Mesodermal cell (in vitro differentiated cells): ENCODE results near the gene SLC66A2.

Experiments used
- H3K27ac ChIP-seq: 2 replicates; pipeline ENCODE4 v1.7.0; 2013; ENCODE audit warnings: mild to moderate bottlenecking, low read depth, low read length, moderate library complexity; ENCODE audit not compliant: severe bottlenecking
- H3K36me3 ChIP-seq: 2 replicates; pipeline ENCODE4 v1.7.1; 2013; ENCODE audit warnings: mild to moderate bottlenecking, low read length, moderate library complexity; ENCODE audit not compliant: control insufficient read depth, insufficient read depth
- H3K4me1 ChIP-seq: one replicate; pipeline ENCODE4 v1.7.1; 2013; ENCODE audit warnings: mild to moderate bottlenecking, low read length; ENCODE audit not compliant: insufficient read depth, control insufficient read depth, poor library complexity, severe bottlenecking
- H3K4me3 ChIP-seq: 2 replicates; pipeline ENCODE4 v1.7.0; 2013; ENCODE audit warnings: low read length, control low read depth, mild to moderate bottlenecking; ENCODE audit not compliant: insufficient read depth, poor library complexity, severe bottlenecking; ENCODE audit errors: extremely low read depth
- H3K9me3 ChIP-seq: 2 replicates; pipeline ENCODE4 v1.7.1; 2013; ENCODE audit warnings: mild to moderate bottlenecking, low read length, moderate library complexity; ENCODE audit not compliant: control insufficient read depth
- WGBS, 2 experiments: methylation state at CpG; one replicate each; pipeline ENCODE4 v1.1.5; 2013; ENCODE audit warnings: missing lambda C conversion rate in 2 of 2; ENCODE audit not compliant: insufficient coverage in 2 of 2; 5-methylcytosine and 5-hydroxymethylcytosine counted together

SLC66A2 gene

DNA sequence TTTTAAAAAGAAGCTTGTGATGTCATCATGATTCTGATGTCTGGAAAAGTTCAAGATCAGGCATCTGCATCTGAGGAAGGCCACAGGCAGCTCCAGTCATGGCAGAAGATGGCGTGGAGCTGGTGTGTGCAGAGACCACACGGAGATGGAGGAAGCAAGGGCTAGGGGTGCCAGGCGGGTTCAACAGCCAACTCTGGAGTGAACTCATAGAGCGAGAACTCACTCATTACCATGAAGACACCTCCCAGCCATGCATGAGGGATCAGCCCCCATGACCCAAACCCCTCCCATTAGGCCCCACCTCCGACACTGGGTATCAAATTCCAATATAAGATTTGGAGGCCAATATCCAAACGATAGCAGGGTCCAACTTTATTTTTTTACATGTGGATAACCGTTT, 92.1 kb downstream of the SLC66A2 start:
- Histone ChIP-seq H3K4me1 (no peaks in the 10 kb centered on the region), H3K9me3 (no peaks in the 10 kb centered on the region), H3K27ac (no peak overlapping the region), H3K4me3 (no peak overlapping the region), H3K36me3 (no peaks in the 10 kb centered on the region)
- WGBS, 2 experiments = 82 to 92% methylated on average over 7 of the region's 7 CpGs

DNA sequence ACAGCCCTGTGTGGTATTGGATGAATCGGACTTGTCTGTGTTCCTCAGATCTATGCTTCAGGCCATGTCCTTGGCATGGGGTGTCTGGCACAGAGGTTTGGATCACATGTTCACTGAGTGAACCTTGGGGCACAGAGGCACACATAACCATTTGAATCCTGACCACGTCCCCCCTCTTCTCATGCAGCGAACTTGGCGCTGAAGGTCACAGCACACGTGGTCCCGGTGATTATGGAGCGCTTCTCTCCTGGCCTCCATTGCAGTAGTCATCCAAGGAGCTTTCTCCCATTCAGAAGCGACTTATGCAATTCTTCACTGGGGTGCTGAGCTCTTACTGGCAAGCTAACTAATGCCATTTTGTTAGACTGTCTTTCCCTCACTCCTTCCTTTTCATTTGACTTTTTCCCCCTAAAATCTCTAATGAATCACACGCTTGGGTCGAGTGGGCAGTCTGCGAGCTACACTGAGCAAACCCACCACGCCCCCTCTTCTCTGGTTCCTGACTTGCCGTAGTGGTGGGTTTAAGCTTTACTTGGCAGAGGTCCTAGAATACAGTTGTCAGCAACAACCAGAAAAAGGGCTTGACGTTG, 94.3 kb downstream of the SLC66A2 start:
- Histone ChIP-seq H3K4me3 (no peak overlapping the region), H3K4me1 (peaks cover 5% of the 10 kb centered on the region), H3K36me3 (no peaks in the 10 kb centered on the region), H3K27ac (no peak overlapping the region), H3K9me3 (no peaks in the 10 kb centered on the region)
- 45 to 48% methylated on average over 12 to 13 of the region's 14 CpGs for WGBS, 2 experiments

DNA sequence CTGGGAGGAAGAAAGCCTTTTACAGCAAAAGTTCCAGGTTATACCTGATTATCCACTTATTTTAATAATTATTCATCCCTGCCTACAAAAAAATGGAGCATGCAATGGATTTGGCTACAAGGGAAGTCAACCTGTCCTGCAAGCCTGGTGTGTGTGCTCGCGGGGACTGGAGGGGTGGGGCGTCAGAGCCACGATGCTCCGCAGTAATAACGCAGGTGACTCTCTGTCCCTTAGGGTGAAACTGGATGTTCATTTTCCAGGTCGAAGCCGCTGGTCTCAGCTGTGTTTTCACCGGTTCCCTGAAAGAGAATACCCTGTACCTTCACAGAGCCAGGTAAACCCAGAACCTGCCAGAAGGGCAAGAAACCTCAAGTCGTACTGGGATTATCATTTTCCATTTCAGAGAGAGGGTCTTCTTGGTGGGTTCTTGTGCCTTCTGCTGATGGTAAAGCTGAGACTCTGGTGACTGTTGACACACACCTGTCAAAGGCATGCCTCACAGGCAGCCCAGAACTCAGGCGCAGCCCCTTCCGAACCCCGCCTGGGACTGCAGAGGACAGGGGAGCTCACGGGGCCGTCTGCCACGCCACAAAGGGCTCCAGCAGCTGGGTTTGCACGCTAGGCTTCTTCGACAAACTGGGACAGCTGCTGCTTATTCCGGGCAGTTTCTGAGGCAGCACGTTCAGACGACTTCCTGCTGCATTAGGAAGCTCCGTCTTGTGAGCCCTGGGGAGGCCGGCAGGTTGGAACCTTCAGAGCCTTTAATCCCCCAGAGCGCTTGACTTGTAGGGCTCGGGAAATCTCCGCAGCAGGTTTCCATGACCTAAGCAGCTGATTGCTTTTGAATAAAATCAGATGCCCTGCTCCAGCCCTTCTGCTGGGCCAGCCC, 95.1 kb downstream of the SLC66A2 start:
- 43 to 53% methylated on average over 23 to 26 of the region's 26 CpGs for WGBS, 2 experiments
- Histone ChIP-seq H3K36me3 (no peaks in the 10 kb centered on the region), H3K4me3 (no peak overlapping the region), H3K4me1 (peaks cover 5% of the 10 kb centered on the region), H3K9me3 (no peaks in the 10 kb centered on the region), H3K27ac (no peak overlapping the region)

GRCh38 chr18:79855147-79855933, 96.1 kb downstream of the SLC66A2 start:
- Histone ChIP-seq H3K4me1 (peaks cover 5% of the 10 kb centered on the region), H3K4me3 (no peak overlapping the region), H3K9me3 (no peaks in the 10 kb centered on the region), H3K27ac (no peak overlapping the region), H3K36me3 (no peaks in the 10 kb centered on the region)
- 89 to 92% methylated on average over 14 to 15 of the region's 17 CpGs for WGBS, 2 experiments

DNA sequence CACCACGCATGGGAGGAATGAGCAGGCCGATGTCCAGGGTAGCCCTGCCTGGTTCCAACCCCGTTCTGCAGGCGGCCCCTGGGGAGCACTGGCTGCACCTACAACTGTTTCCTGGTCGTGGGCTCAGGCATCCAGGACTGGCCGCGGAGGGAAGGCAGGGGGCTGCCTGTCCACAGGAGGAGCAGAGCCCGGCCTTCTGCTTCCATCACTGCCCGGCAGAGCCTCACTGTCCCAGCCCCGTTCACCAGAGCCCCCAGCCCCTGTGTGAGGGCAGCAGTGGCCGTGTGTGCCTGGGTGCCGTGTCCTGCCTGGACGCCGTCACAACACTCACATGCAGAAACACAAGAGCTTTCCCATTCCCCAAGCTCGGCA, 97.5 kb downstream of the SLC66A2 start:
- H3K9me3 ChIP-seq = no peaks in the 10 kb centered on the region
- no peaks in the 10 kb centered on the region for H3K36me3 ChIP-seq
- no peak overlapping the region for H3K27ac ChIP-seq
- H3K4me1 ChIP-seq = peaks cover 5% of the 10 kb centered on the region
- 85 to 93% methylated on average over 10 to 13 of the region's 15 CpGs for WGBS, 2 experiments
- no peak overlapping the region for H3K4me3 ChIP-seq

- Histone ChIP-seq H3K36me3 (no peaks in the 10 kb centered on the region), H3K4me3 (no peak overlapping the region), H3K4me1 (peaks cover 5% of the 10 kb centered on the region), H3K9me3 (no peaks in the 10 kb centered on the region), H3K27ac (no peak overlapping the region)
- WGBS, 2 experiments = 80 to 83% methylated on average over 21 to 24 of the region's 26 CpGs
Observed at GRCh38 chr18:79853303-79853992, 98.0 kb downstream of the SLC66A2 start.

- Histone ChIP-seq H3K36me3 (no peaks in the 10 kb centered on the region), H3K4me3 (no peak overlapping the region), H3K9me3 (no peaks in the 10 kb centered on the region), H3K27ac (no peak overlapping the region), H3K4me1 (peaks cover 5% of the 10 kb centered on the region)
- WGBS, 2 experiments = 91 to 94% methylated on average over 33 of the region's 33 CpGs
Observed at GRCh38 chr18:79852561-79853302, 98.7 kb downstream of the SLC66A2 start.
